ENCODE data around the gene SCARF2. TPM values are rescaled to one million over a fixed set of nuclear protein-coding genes. Genes with fewer than 3 reads are reported as not detected.
A peak's percentile ranks its signal among the peaks of the same experiment; 100 is the strongest.

Gene SCARF2
- total and polyA plus RNA-seq, 4 donors = 0.15 to 2.0 (median 1.7) TPM

DNA sequence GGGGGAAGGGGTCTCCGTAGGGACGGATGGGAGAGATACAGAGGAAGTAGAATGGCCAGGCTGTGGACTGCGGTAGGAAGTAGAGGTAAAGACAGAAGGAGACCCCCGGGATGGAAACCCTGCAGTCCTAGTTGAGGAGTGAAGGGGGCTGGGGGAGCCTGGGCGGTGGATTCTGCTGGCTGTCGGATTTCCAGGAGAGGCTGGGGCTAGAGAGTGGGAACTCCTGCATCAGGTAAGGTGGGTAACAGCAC, 727 bp upstream of the SCARF2 start:
- H3K9me3 ChIP-seq (ENCODE audit: control insufficient read depth in 4 of 4, low read length in 3 of 4) = no peaks in the 10 kb centered on the region
- H3K9ac ChIP-seq (ENCODE audit: low read depth in 1 of 2, low read length in 2 of 2) = no peak overlapping the region
- H3K27me3 ChIP-seq (ENCODE audit: control insufficient read depth in 4 of 4, insufficient read depth in 4 of 4, low read length in 3 of 4) = no peaks in the 10 kb centered on the region
- no peak overlapping the region for H3K27ac ChIP-seq (ENCODE audit: low read depth in 1 of 2, low read length in 2 of 2)
- H3K4me3 ChIP-seq (ENCODE audit: low read depth in 1 of 3, low read length in 3 of 3) = peak overlapping the region in 1 of 3 donors; percentile 51
- H3K4me1 ChIP-seq (ENCODE audit: control insufficient read depth in 4 of 4, insufficient read depth in 4 of 4, low read length in 3 of 4) = peaks cover 2 to 25% (median 13%) of the 10 kb centered on the region in 4 donors
- no peak for TF ChIP-seq EGR1 (IDR thresholded peaks at IDR 0.05; ENCODE audit: low read depth in 2 of 2)
- TF ChIP-seq GABPA (IDR thresholded peaks at IDR 0.05 in 1 of 2, conservative IDR thresholded peaks at IDR 0.05 in 1 of 2) = no peak
- no peak for TF ChIP-seq HNF4A (conservative IDR thresholded peaks at IDR 0.05)
- TF ChIP-seq CTCF (IDR thresholded peaks at IDR 0.05; ENCODE audit: low read depth, low read length, missing input control) = no peak
- no peak for TF ChIP-seq FOXA2 (IDR thresholded peaks at IDR 0.05)
- TF ChIP-seq SP1 (IDR thresholded peaks at IDR 0.05) = no peak
- TF ChIP-seq, protein P1, sequence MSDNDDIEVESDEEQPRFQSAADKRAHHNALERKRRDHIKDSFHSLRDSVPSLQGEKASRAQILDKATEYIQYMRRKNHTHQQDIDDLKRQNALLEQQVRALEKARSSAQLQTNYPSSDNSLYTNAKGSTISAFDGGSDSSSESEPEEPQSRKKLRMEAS (IDR thresholded peaks at IDR 0.05) = no peak
- no peak for TF ChIP-seq JUND (IDR thresholded peaks at IDR 0.05)
- TF ChIP-seq, protein P2, sequence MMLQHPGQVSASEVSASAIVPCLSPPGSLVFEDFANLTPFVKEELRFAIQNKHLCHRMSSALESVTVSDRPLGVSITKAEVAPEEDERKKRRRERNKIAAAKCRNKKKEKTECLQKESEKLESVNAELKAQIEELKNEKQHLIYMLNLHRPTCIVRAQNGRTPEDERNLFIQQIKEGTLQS (IDR thresholded peaks at IDR 0.05) = no peak
- no peak for TF ChIP-seq RXRA (IDR thresholded peaks at IDR 0.05)
- no peak for TF ChIP-seq YY1 (IDR thresholded peaks at IDR 0.05)
- TF ChIP-seq, protein P3, sequence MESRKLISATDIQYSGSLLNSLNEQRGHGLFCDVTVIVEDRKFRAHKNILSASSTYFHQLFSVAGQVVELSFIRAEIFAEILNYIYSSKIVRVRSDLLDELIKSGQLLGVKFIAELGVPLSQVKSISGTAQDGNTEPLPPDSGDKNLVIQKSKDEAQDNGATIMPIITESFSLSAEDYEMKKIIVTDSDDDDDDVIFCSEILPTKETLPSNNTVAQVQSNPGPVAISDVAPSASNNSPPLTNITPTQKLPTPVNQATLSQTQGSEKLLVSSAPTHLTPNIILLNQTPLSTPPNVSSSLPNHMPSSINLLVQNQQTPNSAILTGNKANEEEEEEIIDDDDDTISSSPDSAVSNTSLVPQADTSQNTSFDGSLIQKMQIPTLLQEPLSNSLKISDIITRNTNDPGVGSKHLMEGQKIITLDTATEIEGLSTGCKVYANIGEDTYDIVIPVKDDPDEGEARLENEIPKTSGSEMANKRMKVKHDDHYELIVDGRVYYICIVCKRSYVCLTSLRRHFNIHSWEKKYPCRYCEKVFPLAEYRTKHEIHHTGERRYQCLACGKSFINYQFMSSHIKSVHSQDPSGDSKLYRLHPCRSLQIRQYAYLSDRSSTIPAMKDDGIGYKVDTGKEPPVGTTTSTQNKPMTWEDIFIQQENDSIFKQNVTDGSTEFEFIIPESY (IDR thresholded peaks at IDR 0.05) = no peak
- TF ChIP-seq REST (IDR thresholded peaks at IDR 0.05) = no peak
- no peak for TF ChIP-seq HNF4G (IDR thresholded peaks at IDR 0.05)
- no peak for TF ChIP-seq TAF1 (conservative IDR thresholded peaks at IDR 0.05)
- TF ChIP-seq NR2F2 (IDR thresholded peaks at IDR 0.05) = no peak
- TF ChIP-seq FOXA1 (IDR thresholded peaks at IDR 0.05) = no peak
- no peak for TF ChIP-seq RAD21 (IDR thresholded peaks at IDR 0.05)
- H3K36me3 ChIP-seq (ENCODE audit: control insufficient read depth in 4 of 4, insufficient read depth in 3 of 4, low read depth in 1 of 4, low read length in 3 of 4) = peaks cover 0 to 12% (median 4%) of the 10 kb centered on the region in 4 donors
- no peak for DNase-seq (ENCODE audit: low spot score)
- WGBS = 41% methylated on average over 6 of the region's 6 CpGs
